Hepatic stellate cell (primary cell): Measurements from ENCODE around the gene IFNA13.
"Not testable (repeated sequence)": the region's sequence is repeated elsewhere in the genome, so short reads cannot be mapped to it uniquely, and the experiment has no call there.

Experiments
- DNase-seq: peaks from one replicate; pipeline ENCODE4 v3.0.0; 2011; ENCODE audit warnings: low spot score

Gene IFNA13

DNA sequence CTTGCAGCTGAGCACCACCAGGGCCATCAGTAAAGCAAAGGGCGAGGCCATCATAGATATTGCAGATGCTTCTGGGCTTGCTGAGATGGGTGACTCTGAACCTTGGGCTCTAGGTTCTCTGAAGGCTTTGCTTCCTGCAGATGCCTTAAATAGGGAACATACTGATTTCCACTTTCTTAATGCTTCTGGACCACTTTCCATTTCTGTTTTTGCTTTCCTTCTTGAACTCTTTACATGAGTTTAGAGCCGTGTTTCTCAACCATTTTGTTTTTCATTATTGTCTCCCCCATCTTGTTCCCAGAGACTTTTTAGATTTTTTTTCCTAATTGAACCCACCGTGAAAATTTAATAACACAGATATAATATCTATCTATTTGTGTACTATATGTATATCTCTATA lies at the start of gene IFNA13:
Gene IFNA13 (minus strand): TSS at position 101 of the 400 bp plus-strand sequence. CDS start 47 bp downstream, at position 54.
- DNase-seq, result no peak

DNA sequence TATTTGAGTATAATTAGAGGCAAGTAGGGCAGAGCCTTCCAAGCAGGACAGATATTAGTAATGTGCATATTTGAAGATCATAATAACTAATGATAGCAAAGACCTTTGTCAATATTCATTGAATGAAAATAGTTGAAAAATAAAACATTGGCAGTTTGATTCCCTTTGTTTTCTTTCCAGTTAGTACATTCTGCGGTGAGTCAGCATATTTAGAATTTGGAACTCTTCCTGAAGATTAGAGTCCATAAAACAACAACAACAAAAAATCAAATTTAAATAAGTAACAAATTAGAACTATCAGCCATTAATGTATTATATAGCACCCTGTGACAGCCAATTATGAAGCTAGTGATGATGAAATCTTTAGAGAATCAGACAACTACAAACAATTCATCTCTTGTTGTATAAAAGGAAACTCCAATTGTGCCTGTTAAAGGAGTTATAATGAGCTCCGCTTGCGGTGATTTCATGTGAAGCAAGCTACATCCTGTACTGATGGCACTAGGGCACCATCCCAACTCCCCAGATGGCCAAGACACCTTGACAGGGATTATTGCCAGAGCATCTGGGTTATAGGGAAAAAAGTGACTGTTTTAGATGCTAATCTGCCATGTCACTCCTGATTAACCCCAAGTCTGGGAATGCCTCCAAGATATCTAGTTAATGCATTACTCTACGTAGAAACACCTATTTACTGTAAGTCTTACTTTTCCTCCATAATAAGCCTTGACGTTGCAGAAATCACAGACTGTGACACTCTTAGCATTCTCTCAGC lies 47.8 kb upstream of the IFNA13 start:
- DNase-seq, result no peak

DNA sequence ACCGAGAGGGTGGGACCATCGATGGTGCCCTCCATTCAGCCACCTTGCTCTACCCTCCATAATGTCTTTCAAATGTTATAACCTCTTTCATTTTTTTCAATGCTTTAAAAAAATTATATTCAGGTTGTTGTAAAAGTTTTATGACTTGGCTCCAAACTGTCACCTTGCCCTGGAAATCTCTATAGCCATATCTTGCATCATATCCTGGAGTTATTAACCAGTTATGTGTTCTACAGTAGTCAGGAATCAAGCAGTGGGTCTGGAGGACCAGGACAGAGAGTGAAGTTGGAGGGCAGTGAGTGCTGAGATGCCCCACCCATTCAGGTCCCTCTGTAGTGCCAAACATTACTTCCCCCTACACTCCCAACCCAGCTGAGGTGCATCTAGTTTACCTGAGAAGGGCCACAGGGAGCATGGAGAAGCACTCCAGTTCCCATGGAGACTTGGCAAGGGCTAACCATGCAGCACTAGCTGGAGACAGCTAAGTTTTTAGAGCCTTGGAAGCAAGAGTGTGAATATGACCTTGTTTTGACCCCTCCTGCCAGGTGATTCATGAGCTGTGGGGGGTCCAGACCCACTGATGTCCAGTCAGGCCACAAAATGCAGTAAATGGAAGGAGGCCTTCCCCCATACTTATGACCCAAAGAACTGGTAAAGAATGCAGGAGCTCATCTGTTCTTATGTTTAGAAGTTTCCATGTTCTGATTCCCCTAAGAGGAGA lies 46.5 kb upstream of the IFNA13 start:
- DNase-seq, result no peak

DNA sequence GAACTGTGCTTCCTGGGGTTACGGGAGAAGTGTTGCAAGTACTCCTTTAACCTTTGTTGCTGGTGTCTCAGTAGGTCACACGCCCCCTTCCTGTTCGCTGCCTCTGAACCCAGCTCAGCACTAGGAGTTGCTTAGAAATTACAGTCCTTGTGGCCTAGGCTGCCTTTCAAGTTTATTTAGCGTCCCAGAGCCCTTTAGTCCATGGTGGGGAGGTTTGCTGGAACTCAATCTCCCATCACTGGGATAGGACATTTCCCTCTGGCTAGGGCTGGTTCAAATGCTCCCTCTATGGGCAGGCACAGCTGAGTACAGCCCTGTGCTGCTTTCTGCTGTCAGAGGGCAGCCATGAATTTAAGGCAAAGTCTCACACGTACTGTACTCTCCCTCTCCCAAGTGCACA lies 45.8 kb upstream of the IFNA13 start:
- DNase-seq, result no peak

DNA sequence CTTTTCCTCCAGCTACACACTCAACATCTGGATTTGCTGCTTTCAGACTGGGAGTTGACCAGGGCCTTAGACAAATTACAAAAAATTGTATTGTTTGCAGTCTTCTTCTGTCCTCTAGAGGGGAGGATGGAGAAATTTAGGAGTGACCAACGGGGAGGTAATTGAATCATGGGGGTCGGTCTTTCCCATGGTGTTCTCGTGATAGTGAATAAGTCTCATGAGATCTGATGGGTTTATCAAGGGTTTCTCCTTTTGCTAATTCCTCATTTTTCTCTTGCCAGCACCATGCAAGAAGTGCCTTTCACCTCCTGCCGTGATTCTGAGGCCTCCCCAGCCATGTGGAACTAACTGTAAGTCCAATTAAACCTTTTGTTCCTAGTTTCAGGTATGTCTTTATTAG lies 45.3 kb upstream of the IFNA13 start:
- DNase-seq, result no peak

DNA sequence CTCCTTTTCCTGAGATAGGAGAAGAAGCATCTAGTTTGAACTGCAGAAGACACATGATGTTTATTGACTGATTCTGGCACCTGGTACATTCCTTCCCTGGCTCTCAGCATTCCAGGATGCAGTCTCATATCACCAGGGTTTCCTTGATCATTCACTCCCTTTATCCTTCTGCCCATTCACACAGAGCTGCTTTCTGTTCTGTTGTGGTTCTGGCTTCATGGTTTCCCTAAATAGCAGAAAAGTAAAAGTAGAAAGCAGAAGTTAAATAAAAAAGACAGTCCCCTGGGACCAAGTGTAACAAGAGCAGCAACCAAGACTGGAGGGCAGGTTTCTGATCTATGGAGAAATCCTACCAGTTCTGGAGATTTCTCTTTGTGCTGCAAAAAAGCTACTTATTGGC lies 44.2 kb upstream of the IFNA13 start:
- no peak for DNase-seq

DNA sequence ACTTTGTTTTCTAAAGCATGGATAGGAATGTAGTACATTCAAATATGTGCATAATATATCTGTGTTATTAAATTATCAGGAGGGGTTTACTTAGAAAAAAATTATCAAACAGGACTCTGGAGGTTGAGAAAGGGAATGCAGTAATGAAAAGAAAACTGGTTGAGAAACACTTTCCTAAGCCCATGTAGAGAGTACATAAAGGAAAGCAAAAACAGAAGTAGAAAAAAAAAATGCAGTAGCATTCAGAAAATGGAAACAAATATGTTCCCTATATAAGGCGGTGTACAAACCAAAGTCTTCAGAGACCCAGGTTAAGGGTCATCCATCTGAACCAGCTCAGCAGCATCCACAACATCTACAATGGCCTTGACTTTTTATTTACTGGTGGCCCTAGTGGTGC lies 41.0 kb upstream of the IFNA13 start, which contains the start of gene IFNA8:
Gene IFNA8 (plus strand): TSS at position 301 of the 400 bp plus-strand sequence. CDS start 60 bp downstream, at position 361.
- DNase-seq, result no peak

DNA sequence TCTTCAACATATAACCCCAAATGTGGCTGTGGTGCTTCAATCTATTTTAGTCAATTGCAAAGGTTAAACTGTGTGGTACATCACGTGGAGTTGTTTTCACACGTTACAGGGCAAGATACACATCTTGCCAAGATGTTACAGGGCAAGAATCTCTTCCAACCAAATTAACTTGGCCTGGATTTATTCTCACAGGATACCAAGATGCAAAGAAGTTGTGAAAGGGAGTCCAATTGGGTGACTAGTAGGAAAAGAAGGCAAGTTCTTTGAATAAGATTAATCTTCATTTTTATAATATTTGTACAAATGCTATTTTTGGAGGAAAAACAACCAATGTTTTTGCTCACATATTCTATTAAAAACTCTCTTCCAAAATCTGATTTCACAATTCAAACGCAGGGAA lies 36.3 kb upstream of the IFNA13 start:
- no peak for DNase-seq

DNA sequence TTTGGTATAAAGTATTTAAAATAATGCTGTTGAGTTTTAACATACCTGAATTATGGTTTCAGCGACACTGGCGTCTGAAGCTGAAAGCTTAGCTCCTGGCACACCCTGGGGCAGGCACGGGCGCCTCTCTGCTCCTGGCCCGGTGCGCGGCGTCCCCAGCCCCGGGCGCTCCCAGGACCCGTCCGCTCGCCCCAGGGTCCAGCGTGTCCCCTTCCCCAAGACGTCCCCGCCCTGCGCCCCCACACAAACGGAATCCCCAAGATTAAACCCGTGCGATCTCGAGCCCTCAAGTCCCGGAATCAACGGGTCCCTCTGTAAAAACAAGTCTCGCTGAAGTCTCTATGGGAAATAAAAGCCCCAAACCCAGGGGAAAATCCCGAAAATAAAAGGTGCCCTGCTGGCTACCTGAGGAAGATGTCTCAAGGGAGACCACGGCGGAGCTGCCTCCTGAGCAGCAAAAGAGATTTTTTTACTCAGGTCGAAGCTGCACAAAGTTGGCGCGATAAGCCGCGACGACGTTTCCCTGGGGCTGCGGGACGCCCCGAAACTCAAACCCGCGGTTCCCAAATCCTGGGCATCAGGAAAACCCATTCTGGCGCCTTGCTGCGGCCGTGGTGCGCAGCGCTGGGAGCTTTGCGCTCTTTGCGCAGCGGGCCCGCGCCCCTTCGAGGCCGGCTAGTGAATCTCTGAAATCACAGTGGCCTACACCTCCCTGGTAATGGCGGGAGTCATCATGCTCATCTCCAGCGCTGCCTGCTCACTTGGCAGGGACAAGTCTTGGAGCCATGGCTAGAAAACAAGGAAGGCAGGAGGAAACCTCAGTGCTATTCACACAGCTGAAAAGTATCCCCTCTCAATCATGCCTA lies 34.8 kb upstream of the IFNA13 start:
- DNase-seq, result no peak

DNA sequence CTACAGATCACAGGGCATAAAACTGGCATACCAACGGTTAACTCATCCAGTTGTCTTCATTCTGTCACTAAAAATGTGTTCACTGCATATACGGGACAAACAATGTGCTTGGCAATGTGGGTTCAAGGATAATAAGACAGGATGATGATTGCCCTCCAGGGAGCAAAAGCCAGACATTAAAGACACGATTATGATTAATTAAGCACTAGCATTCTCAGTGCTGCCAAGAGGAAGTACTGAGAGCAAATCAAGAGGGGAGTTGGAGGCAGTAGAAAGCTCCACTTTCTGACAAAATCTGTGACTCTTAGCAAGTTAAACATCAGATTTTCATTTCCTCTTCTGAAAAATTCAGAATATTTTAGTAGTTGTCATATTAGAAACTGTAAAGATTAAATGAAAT lies 32.1 kb upstream of the IFNA13 start:
- DNase-seq, result no peak

DNA sequence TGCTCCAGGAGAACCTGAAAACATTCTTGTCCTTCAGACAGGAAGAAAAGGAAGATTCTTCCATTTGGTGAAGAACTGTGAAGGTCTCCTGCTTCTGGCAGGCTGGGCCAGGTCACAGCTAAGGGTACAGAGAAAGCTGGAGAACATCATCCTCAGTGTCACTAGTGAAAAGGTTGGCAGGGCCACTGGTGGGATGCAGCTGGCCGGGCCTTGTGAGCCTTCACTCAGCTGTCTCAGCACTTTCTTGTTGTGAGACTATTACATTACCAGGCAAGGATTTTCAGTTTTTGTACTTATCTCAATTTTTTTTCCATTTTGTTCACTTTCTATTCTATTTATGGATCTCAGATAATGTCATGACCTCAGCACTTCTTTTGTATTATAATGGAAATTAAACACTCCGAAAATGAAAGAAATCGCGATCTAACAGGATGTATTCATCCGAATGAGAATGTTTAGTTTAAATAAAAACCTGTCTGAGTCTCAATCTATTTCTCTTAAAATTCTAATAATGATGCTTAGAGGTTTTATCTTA lies 31.2 kb upstream of the IFNA13 start:
- no peak for DNase-seq

DNA sequence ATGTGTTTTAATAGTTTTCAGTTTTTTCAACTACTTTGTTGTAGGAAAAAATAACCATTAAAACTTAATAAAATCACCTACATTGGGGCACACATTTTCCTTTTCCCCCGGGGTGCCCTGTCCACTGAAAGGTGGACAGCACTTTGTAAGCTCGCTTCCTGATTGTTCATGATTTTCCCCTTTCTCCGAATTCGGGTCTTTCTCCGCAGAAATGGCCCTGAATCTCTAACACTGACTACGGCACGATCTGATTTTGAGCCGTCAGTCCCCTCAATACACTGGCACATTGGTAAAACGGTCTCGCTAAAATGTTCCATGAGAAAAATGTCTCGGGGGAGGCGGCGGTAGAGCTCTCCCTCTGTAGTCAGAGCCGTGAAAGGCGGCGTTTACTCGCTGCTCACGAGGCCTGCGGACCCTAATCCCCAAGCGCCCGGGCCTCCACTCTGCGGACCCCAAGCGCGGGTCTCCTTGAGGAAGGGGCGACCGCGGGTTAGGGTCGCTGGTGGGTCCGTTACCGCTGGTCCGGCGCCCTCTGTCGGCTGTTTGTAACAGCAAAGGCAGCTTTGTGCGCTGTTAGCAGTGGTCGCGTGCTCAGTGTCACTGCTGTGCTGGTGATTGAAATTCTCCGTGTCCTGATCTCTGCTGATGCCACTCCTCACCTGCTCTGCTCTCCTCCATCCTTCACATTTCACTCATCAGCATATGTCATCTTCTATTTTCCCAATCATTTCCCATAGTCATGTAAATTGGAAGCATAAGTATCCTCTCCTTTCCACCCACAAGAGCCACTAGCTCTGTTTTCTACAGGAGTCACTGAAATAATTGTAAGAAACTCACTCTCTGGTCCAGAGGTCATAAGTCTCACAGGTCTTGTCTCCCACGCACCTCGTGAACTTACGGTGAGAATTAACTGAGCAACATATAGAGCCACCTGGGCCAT lies 28.2 kb upstream of the IFNA13 start:
- DNase-seq, result no peak

DNA sequence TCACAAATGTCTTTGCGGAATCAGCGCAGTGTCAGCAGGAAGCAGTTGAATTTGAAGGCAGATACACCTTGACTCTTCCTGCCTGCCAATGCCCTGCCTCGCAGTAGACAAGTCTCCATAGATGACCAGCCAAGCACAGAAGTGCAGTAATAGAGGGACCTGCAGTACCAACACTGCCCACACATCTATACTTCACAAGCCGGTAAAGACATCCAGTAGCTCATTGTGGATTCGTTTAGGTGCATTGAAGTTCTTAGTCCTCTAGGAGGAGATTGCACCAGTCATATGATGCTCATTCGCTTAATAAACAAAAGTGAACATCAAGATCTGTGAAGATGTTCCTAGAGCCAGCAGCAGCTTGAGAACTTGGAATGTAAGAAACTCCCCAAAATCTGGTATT lies 24.4 kb upstream of the IFNA13 start:
- DNase-seq, result no peak

DNA sequence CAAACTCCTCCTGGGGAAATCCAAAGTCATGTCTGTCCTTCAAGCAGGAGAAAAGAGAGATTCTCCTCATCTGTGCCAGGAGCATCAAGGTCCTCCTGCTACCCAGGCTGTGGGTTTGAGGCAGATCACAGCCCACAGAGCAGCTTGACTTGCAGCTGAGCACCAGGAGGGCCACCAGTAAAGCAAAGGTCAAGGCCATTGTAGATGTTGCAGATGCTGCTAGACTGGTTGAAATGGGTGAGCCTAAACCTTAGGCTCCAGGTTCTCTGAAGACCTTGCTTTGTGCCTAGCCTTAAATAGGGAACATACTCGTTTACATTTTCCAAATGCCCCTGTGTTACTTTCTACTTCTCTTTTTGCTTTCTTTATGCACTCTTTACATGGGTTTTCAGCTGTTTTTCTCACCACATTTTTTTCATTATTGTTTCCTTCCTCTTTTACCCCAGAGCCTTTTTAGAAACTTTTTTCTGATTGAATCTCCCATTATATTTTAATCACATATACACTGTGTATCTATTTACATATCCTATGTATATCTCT lies 17.3 kb upstream of the IFNA13 start, which contains the start of gene IFNA2:
Gene IFNA2 (minus strand): TSS at position 268 of the 540 bp plus-strand sequence. CDS start 69 bp downstream, at position 199.
- DNase-seq, result no peak

DNA sequence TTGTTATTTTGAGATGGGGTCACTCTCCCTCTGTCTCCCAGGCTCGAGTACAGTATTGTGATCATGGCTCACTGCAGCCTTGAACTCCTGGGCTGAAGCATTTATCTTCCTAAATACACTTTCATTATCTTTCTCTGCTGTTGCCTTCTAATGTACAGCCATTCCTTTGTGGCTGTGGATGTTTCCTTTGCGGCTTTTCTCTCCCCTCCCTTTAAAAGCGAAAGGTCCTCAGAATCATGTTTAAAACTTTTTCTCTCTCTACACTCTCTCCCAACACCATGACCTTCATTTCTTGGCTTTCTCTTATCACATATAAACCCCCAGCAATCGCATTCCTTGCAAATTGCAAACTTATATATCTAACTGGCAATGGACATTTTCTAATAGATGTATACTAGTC lies 15.8 kb upstream of the IFNA13 start:
- no peak for DNase-seq

DNA sequence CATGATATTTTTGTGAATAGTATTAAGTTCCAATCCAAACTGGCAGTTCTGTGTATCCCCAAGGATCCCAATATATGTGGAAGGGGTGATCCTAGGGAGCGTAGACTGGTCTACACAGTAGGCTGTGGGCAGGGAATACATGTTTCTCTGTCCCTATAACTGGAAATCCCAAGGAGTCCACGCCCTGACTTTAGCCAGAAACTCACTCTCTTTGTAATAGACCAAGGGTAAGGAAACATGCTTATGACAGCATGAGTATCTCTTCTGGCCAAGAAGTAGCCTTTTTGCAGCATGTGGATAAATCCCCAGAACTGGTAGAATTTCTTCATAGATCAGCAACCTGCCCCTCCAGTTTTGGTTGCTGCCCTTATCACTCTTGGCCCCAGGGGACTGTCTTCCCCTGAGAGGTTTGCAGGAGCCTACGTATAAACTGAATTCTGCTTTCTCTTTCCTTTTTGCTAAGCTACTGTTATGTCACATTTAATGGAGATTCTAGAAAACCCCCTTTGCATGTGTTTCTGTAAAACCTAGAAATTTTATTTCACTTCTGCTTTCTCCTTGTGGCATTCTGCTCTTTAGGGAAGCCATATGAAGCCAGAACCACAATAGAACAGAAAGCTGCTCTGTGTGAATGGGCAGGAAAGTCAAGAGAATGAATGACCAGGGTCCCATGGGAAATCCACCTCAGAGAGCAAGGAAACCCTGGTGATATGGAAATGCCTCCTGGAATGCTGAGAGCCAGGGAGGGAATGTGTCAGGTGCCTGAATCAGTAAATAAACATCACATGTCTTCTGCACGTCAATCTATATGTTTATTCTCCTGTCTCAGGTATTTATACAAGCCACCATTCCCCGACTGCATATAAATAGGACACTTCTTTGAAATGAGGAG lies 13.8 kb upstream of the IFNA13 start:
- no peak for DNase-seq

DNA sequence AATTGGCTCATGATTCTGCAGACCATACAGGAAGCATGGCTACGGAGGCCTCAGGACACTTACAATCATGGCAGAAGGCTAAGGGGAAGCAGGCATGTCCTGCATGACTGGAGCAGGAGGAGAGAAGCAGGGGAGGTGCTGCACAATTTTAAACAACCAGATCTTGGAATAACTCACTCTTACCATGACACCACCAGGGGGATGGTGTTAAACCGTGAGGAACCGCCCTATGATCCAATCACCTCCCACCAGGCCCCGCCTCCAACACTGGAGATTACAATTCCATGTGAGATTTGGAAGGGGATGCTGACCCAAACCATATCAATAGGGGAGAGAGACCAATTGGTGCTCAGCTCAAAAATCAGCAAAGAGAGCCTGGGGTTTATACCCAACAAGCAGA lies 3.6 kb upstream of the IFNA13 start:
- not testable (repeated sequence) for DNase-seq

DNA sequence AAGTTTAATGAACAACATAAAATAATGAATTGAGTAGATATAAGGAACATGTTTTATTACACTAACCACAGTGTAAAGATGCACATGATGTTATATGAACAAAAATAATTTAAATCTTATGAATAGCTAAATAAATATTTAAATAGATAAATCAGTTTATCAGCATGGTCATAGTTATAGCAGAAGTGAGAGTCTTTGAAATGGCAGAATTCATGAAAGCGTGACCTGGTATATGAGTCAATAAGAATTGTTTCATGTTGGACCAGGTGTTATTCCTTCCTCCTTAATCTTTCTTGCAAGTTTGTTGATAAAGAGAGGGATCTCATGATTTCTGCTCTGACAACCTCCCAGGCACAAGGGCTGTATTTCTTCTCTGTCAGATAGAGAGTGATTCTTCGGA lies 688 bp downstream of the IFNA13 start:
- not testable (repeated sequence) for DNase-seq

DNA sequence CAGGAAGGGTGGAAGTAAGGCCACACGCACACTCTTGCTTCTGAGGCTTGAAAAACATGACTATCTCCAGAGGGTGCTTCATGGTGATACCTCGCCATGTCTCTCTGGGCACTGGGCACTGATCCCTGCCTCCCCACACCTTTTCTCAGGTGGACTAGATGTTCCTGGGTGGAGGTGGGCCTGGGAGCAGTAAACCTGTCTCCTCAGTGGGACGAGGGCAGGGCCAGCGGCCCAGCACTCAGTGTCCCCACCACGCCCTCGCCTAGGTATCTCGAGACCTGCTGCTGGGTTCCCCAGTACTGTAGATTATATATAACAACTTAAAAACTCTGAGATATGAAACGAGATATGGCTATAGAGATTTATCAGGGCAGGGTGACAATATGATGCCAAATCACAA lies 5.6 kb downstream of the IFNA13 start:
- no peak for DNase-seq
